Coronary artery (tissue), 2 donors: ENCODE results near the gene ANKRD2.
"Not testable (repeated sequence)": the region's sequence is repeated elsewhere in the genome, so short reads cannot be mapped to it uniquely, and the experiment has no call there.

ENCODE experiments used
- DNase-seq: peaks from one replicate; pipeline ENCODE4 v3.0.0-alpha.2; 2017; ENCODE audit warnings: low spot score
- H3K27ac ChIP-seq, 2 donors: fragments of 200-600 bp; sonication (generic); one replicate each; pipeline ENCODE4 v1.5.1; 2016 to 2019
- H3K4me3 ChIP-seq: fragments of 200-600 bp; sonication (generic); 2 replicates; pipeline ENCODE4 v1.5.1; 2016; ENCODE audit warnings: mild to moderate bottlenecking, moderate library complexity
- TF ChIP-seq, protein P1 (sequence below): fragments of 200-600 bp; sonication (generic); IDR thresholded peaks from one replicate; pipeline ENCODE4 v1.5.1; 2019; ENCODE audit warnings: antibody characterized with exemption

Gene ANKRD2

DNA sequence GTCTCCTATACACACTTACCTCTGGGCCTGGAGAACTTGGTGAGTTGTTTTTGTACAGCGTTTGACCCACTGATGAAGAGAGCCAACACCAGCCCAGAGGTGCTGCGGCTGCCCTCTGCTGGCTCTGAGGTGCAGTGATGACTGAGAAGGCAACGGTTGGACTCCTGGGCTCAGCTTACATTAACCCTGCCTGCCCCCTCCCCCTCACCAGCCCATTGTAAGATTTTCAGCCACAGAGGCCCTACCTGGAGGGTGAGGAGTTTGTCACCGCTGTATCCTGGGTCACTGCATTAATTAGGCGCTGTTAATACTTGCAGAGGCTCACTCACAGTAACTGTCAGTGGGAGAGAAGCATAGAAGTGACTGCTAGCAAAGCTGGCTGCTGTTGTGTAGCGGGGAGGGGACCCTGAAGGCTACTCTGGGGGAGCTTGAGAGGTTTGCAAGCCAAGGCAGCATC is 19.0 kb upstream of the ANKRD2 start:
- no peak overlapping the region for H3K27ac ChIP-seq
- DNase-seq, result no peak
- TF ChIP-seq, protein P1, sequence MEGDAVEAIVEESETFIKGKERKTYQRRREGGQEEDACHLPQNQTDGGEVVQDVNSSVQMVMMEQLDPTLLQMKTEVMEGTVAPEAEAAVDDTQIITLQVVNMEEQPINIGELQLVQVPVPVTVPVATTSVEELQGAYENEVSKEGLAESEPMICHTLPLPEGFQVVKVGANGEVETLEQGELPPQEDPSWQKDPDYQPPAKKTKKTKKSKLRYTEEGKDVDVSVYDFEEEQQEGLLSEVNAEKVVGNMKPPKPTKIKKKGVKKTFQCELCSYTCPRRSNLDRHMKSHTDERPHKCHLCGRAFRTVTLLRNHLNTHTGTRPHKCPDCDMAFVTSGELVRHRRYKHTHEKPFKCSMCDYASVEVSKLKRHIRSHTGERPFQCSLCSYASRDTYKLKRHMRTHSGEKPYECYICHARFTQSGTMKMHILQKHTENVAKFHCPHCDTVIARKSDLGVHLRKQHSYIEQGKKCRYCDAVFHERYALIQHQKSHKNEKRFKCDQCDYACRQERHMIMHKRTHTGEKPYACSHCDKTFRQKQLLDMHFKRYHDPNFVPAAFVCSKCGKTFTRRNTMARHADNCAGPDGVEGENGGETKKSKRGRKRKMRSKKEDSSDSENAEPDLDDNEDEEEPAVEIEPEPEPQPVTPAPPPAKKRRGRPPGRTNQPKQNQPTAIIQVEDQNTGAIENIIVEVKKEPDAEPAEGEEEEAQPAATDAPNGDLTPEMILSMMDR, result peak; percentile 48
- no peak overlapping the region for H3K4me3 ChIP-seq

- DNase-seq, H3K27ac ChIP-seq, H3K4me3 ChIP-seq: not testable (repeated sequence)
Observed at GRCh38 chr10:97554336-97554735, 18.2 kb upstream of the ANKRD2 start.

DNA sequence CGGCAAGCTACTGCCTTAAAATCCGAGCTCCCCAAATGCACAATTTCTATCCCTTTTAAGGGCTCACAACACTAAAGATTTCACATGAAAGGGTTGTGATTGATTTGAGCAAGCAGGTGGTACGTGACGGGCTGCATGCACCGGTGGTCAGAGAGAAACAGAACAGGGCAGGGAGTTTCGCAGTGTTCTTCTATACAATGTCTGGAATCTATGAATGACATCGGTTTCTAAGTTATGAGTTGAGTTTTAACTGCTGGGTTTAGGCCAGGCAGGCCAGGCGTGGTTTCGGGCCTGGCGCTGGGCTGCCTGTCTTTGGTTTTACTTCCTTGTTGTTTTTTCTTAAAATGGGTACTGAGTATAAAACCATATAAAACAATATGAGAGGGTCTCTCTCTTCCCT is 17.0 kb upstream of the ANKRD2 start:
- not testable (repeated sequence) for H3K27ac ChIP-seq, H3K4me3 ChIP-seq, DNase-seq

- DNase-seq, H3K4me3 ChIP-seq: not testable (repeated sequence)
- H3K27ac ChIP-seq, result peak overlapping the region in 1 of 2 donors; percentile 37
Observed at GRCh38 chr10:97560731-97561381, 11.7 kb upstream of the ANKRD2 start.

DNA sequence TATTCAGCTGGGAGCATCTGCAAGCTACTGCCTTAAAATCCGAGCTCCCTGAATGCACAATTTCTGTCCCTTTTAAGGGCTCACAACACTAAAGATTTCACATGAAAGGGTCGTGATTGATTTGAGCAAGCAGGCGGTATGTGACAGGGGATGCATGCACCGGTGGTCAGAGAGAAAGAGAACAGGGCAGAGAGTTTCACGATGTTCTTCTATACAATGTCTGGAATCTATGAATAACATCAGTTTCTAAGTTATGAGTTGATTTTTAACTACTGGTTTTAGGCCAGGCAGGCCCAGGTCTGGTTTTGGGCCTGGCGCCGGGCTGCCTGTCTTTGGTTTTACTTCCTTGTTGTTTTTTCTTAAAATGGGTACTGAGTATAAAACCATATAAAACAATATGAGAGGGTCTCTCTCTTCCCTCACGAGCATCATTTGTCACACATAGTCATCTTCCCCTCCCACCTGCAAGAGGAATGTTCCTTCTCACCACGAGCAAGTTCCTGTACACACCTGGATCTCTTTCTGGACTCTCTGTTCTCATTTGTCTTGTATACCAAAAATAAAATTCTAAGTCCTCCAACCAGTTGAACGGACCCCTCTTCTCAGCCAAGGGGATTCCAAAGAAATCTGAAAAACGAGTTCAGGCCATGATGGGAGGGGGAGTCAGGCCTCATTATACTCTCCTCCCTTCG is 11.0 kb upstream of the ANKRD2 start:
- not testable (repeated sequence) for DNase-seq, H3K4me3 ChIP-seq, H3K27ac ChIP-seq

GRCh38 chr10:97562329-97562728 is 10.2 kb upstream of the ANKRD2 start:
- not testable (repeated sequence) for DNase-seq, H3K27ac ChIP-seq, H3K4me3 ChIP-seq

DNA sequence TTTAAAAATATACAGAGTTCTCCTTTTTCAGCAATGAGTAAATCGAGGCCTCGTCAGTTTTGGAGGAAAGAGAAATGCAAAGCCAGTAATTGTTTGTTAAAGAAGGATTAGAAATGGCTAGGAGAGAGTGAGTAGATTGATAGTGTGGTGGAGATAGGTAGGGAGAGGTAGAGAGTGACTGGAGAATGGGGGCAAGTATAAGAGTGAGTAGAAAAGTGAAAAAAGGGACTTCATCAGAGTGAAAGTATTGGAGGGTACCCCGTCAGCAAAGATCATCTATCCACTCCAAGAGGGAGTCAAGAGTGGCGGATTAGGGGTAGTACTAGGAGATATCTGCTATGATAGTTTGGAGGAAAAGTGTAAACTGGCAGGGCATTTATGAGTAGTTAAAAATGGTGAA is 9.2 kb upstream of the ANKRD2 start:
- no peak for DNase-seq
- TF ChIP-seq, protein P1, result no peak
- H3K4me3 ChIP-seq, result no peak overlapping the region

DNA sequence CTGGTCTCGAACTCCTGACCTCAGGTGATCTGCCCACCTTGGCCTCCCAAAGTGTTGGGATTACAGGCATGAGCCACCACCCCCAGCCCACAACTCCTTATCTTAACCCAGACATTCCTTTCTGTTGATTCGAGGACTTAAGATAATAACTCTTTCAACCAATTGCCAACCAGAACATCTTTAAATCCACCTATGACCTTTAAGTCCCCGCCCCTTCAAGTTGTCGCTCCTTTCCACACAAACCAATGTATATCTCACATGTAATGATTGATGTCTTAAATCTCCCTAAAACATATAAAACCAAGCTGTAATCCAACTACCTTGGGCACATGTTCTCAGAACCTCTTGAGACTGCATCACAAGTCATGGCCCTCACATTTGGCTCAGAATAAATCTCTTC is 7.8 kb upstream of the ANKRD2 start:
- Histone ChIP-seq H3K4me3 (no peak overlapping the region), H3K27ac (no peak overlapping the region)
- no peak for DNase-seq
- TF ChIP-seq, protein P1, result no peak

More for the DNA sequence above, 9.2 kb upstream of the ANKRD2 start:
- H3K27ac ChIP-seq, result no peak overlapping the region

- Histone ChIP-seq H3K27ac (no peak overlapping the region), H3K4me3 (no peak overlapping the region)
- TF ChIP-seq, protein P1, result no peak
- DNase-seq, result no peak
Observed at GRCh38 chr10:97566336-97566996, 6.1 kb upstream of the ANKRD2 start.
